Stimulated activated naive CD8-positive, alpha-beta T cell treated with anti-CD3 and anti-CD28 coated beads, Interleukin-15, Interleukin-2, amounts not matched to agents 100 U/mL and 50 U/mL, for 24 hours (primary cell): ENCODE data around the gene ZNF716.
A peak's percentile ranks its signal among the peaks of the same experiment; 100 is the strongest.
"Not testable (repeated sequence)": the region's sequence is repeated elsewhere in the genome, so short reads cannot be mapped to it uniquely, and the experiment has no call there.

Source experiments
- ATAC-seq: fragments of 150-1000 bp; cut with Tn5 transposase; one replicate; pipeline ENCODE4 v1.10.0; 2021
- DNase-seq: peaks from one replicate; pipeline ENCODE4 v3.0.0; 2021

The ZNF716 gene

GRCh38 chr7:57425969-57426628 is 23.9 kb upstream of the ZNF716 start:
- ATAC-seq (peak; percentile 14), DNase-seq (no peak)

GRCh38 chr7:57426629-57427003 is 23.4 kb upstream of the ZNF716 start:
- no peak for DNase-seq
- ATAC-seq, result no peak

GRCh38 chr7:57427146-57427545 is 22.8 kb upstream of the ZNF716 start:
- DNase-seq (no peak), ATAC-seq (no peak)

- ATAC-seq, result no peak
- no peak for DNase-seq
Measured at GRCh38 chr7:57427594-57427993, 22.4 kb upstream of the ZNF716 start.

- ATAC-seq (no peak), DNase-seq (no peak)
Measured at GRCh38 chr7:57432583-57432982, 17.4 kb upstream of the ZNF716 start.

- DNase-seq, result no peak
- ATAC-seq, result no peak
Measured at GRCh38 chr7:57437581-57437980, 12.4 kb upstream of the ZNF716 start.

GRCh38 chr7:57438244-57438643 is 11.7 kb upstream of the ZNF716 start:
- DNase-seq, result no peak
- ATAC-seq, result no peak

- DNase-seq, result no peak
- ATAC-seq, result no peak
Measured at GRCh38 chr7:57443567-57443966, 6.4 kb upstream of the ZNF716 start.

GRCh38 chr7:57469186-57469828 is 19.3 kb downstream of the ZNF716 start:
- not testable (repeated sequence) for ATAC-seq, DNase-seq

- not testable (repeated sequence) for ATAC-seq, DNase-seq
Measured at GRCh38 chr7:57480304-57480703, 30.3 kb downstream of the ZNF716 start.

GRCh38 chr7:57485022-57485421 is 35.0 kb downstream of the ZNF716 start:
- not testable (repeated sequence) for DNase-seq, ATAC-seq

- DNase-seq (no peak), ATAC-seq (no peak)
Measured at GRCh38 chr7:57487957-57488356, 38.0 kb downstream of the ZNF716 start.

GRCh38 chr7:57495111-57495510 is 45.1 kb downstream of the ZNF716 start:
- not testable (repeated sequence) for ATAC-seq, DNase-seq

- no peak for DNase-seq
- no peak for ATAC-seq
Measured at GRCh38 chr7:57496395-57496794, 46.4 kb downstream of the ZNF716 start.

GRCh38 chr7:57505176-57505575 is 55.2 kb downstream of the ZNF716 start:
- ATAC-seq (no peak), DNase-seq (no peak)
